Measurements from ENCODE around the gene VCP. TPM values are rescaled to one million over a fixed set of nuclear protein-coding genes. Genes with fewer than 3 reads are reported as not detected.

VCP gene
- total RNA-seq, 120 experiments from 2014 or later: 96.2 to 199 (median 161) TPM

Other genes with a start within 250 kb of the VCP start
- 100 to 1,000 TPM in 103 of 120 experiments, 10 to 100 TPM in 17; 40.2 to 234 (median 146) TPM for gene PHF24, start 114.3 kb downstream of the VCP start, total RNA-seq
- 10 to 100 TPM in 107 of 120 experiments, 1 to 10 TPM in 13; 7.7 to 33.7 (median 13.4) TPM for gene DNAJB5, start 82.9 kb downstream of the VCP start, total RNA-seq
- gene FANCG, start 7.3 kb upstream of the VCP start, total RNA-seq: 10 to 100 TPM; 12.2 to 38.6 (median 22.1) TPM
- 10 to 100 TPM; 14.1 to 39.9 (median 22.4) TPM for gene PIGO, start 24.0 kb upstream of the VCP start, total RNA-seq
- 10 to 100 TPM; 36.9 to 78.5 (median 61.0) TPM for gene STOML2, start 30.5 kb upstream of the VCP start, total RNA-seq
- gene ATOSB, start 43.2 kb upstream of the VCP start, total RNA-seq: 10 to 100 TPM; 14.2 to 30.2 (median 22.4) TPM
- 10 to 100 TPM; 28.7 to 55.9 (median 42.0) TPM for gene UNC13B, start 89.4 kb upstream of the VCP start, total RNA-seq

Measured in dorsolateral prefrontal cortex (tissue), 118 donors.